ENCODE results near the gene MMP25. TPM values are rescaled to one million over a fixed set of nuclear protein-coding genes. Genes with fewer than 3 reads are reported as not detected.

The MMP25 gene
- total and polyA plus RNA-seq, 12 donors, result 0.09 to 3.1 (median 0.43) TPM; not detected in 1

DNA sequence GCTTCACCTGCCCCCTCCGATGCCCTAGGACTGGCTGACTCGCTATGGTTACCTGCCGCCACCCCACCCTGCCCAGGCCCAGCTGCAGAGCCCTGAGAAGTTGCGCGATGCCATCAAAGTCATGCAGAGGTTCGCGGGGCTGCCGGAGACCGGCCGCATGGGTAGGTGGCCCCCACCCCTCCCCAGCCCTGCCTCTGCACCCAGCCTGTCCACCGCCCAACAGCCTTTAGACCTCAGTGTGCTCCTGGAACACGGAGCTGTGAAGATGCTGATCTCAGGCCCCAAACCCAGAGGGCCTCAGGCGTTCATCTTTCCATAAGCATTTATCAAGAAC, 993 bp downstream of the MMP25 start:
- DNase-seq, result no peak
- WGBS, 4 donors, result 18 to 24% (median 21%) methylated on average over 3 to 13 of the region's 13 CpGs
- H3K27me3 ChIP-seq, result peaks cover 58% of the 10 kb centered on the region
- no peak overlapping the region for H3K27ac ChIP-seq
- no peaks in the 10 kb centered on the region for H3K36me3 ChIP-seq (replicated peaks in 1 of 2)
- H3K4me3 ChIP-seq, result no peak overlapping the region
- H3K4me1 ChIP-seq (replicated peaks in 1 of 2), result peaks cover 4 to 13% of the 10 kb centered on the region in 2 donors
- H3K9me3 ChIP-seq (replicated peaks in 1 of 3), result no peaks in the 10 kb centered on the region
- intact Hi-C loops (cut with DNase I), result no loop called here
- no peak for TF ChIP-seq CTCF (IDR thresholded peaks at IDR 0.05)
- TF ChIP-seq POLR2A (IDR thresholded peaks at IDR 0.05), result no peak

GRCh38 chr16:3049921-3050481, 3.6 kb downstream of the MMP25 start:
- no peak for TF ChIP-seq CTCF (IDR thresholded peaks at IDR 0.05)
- no peak for TF ChIP-seq POLR2A (IDR thresholded peaks at IDR 0.05)
- WGBS, 4 donors, result 76 to 89% (median 80%) methylated on average over 10 to 26 of the region's 26 CpGs
- Histone ChIP-seq H3K4me3 (no peak overlapping the region), H3K36me3 (replicated peaks in 1 of 2) (no peaks in the 10 kb centered on the region), H3K27ac (no peak overlapping the region), H3K4me1 (replicated peaks in 1 of 2) (peaks cover 4 to 13% of the 10 kb centered on the region in 2 donors), H3K9me3 (replicated peaks in 1 of 3) (no peaks in the 10 kb centered on the region), H3K27me3 (peaks cover 36% of the 10 kb centered on the region)
- DNase-seq, result no peak
- intact Hi-C loops (cut with DNase I), result loop anchor here in 1 of 2 donors (10.0 kb wide), 2 partner anchors 75 to 125 kb away; no protein-coding TSS in a partner anchor

- 78 to 86% (median 81%) methylated on average over 5 of the region's 5 CpGs for WGBS, 4 donors
Measured at GRCh38 chr16:3050487-3050886, 4.1 kb downstream of the MMP25 start.

GRCh38 chr16:3051009-3051408, 4.6 kb downstream of the MMP25 start:
- no peaks in the 10 kb centered on the region for H3K36me3 ChIP-seq (replicated peaks in 1 of 2)
- intact Hi-C loops (cut with DNase I), result loop anchor here in 1 of 2 donors (10.0 kb wide), 2 partner anchors 74 to 124 kb away; no protein-coding TSS in a partner anchor
- no peaks in the 10 kb centered on the region for H3K9me3 ChIP-seq (replicated peaks in 1 of 3)
- H3K4me1 ChIP-seq (replicated peaks in 1 of 2), result peaks cover 0 to 8% of the 10 kb centered on the region in 2 donors
- H3K4me3 ChIP-seq, result no peak overlapping the region
- WGBS, 4 donors, result 28 to 54% (median 41%) methylated on average over 3 to 4 of the region's 4 CpGs
- DNase-seq, result no peak
- TF ChIP-seq CTCF (IDR thresholded peaks at IDR 0.05), result no peak
- TF ChIP-seq POLR2A (IDR thresholded peaks at IDR 0.05), result no peak
- no peak overlapping the region for H3K27ac ChIP-seq
- H3K27me3 ChIP-seq, result peaks cover 27% of the 10 kb centered on the region

More at GRCh38 chr16:3050487-3050886, 4.1 kb downstream of the MMP25 start:
- TF ChIP-seq CTCF (IDR thresholded peaks at IDR 0.05) (no peak), POLR2A (IDR thresholded peaks at IDR 0.05) (no peak)
- DNase-seq, result no peak
- H3K4me3 ChIP-seq, result no peak overlapping the region
- no peak overlapping the region for H3K27ac ChIP-seq
- peaks cover under 1 to 13% of the 10 kb centered on the region in 2 donors for H3K4me1 ChIP-seq (replicated peaks in 1 of 2)
- H3K27me3 ChIP-seq, result peaks cover 32% of the 10 kb centered on the region
- H3K9me3 ChIP-seq (replicated peaks in 1 of 3), result no peaks in the 10 kb centered on the region
- intact Hi-C loops (cut with DNase I), result loop anchor here in 1 of 2 donors (10.0 kb wide), 2 partner anchors 74 to 124 kb away; no protein-coding TSS in a partner anchor
- H3K36me3 ChIP-seq (replicated peaks in 1 of 2), result no peaks in the 10 kb centered on the region
